K562 (cell line): ENCODE data around the gene MEA1. TPM values are rescaled to one million over a fixed set of nuclear protein-coding genes. Genes with fewer than 3 reads are reported as not detected.

Experiments
- ATF3 ChIP-seq, 2 experiments: fragments of 450-650 bp in 1 of 2; sonication (generic) in 1 of 2; formaldehyde crosslinking in 1 of 2; IDR thresholded peaks in 1 of 2; conservative IDR thresholded peaks in 1 of 2; 2 replicates each; pipeline versions ENCODE4 v1.6.1 to v1.8.1; 2016 to 2023; ENCODE audit warnings: mild to moderate bottlenecking in 2 of 2, moderate library complexity in 2 of 2, inconsistent platforms in 1 of 2, missing genetic modification reagents in 1 of 2
- BHLHE40 ChIP-seq: IDR thresholded peaks from 2 replicates; pipeline ENCODE4 v1.6.1; 2011; ENCODE audit warnings: low read length, improper control_type of control experiment
- BRD9 ChIP-seq: fragments of 450-650 bp; IDR thresholded peaks from 2 replicates; pipeline ENCODE4 v1.6.1; 2018; ENCODE audit warnings: low read depth; ENCODE audit not compliant: partially characterized antibody
- CREB3 ChIP-seq: fragments of 450-650 bp; conservative IDR thresholded peaks from 2 replicates; pipeline ENCODE4 v1.6.1; 2016; ENCODE audit warnings: missing genetic modification characterization, low read depth, mild to moderate bottlenecking, missing compliant biosample characterization, moderate library complexity
- HDAC8 ChIP-seq: fragments of 450-650 bp; IDR thresholded peaks from 2 replicates; pipeline ENCODE4 v1.6.1; 2016; ENCODE audit warnings: mild to moderate bottlenecking, missing genetic modification characterization, moderate library complexity, missing compliant biosample characterization
- HES1 ChIP-seq: fragments of 450-650 bp; IDR thresholded peaks from 2 replicates; pipeline ENCODE4 v1.6.1; 2016; ENCODE audit warnings: low read depth, mild to moderate bottlenecking, moderate library complexity
- HEY1 ChIP-seq: fragments of 250-450 bp; sonication (Bioruptor Pico); IDR thresholded peaks from 2 replicates; pipeline ENCODE4 v1.5.0; 2020; ENCODE audit warnings: mild to moderate bottlenecking, moderate library complexity, borderline replicate concordance
- NFXL1 ChIP-seq: fragments of 450-650 bp; formaldehyde crosslinking; IDR thresholded peaks from 2 replicates; pipeline ENCODE4 v1.4.0; 2021; ENCODE audit warnings: mild to moderate bottlenecking
- SIX5 ChIP-seq, 2 experiments: IDR thresholded peaks; 2 replicates each; pipeline ENCODE4 v1.6.1; 2011; ENCODE audit warnings: low read length in 2 of 2, borderline replicate concordance in 1 of 2, low read depth in 1 of 2, mild to moderate bottlenecking in 1 of 2, moderate library complexity in 1 of 2; ENCODE audit not compliant: insufficient read depth in 1 of 2
- SP1 ChIP-seq: sonication (generic); formaldehyde crosslinking; IDR thresholded peaks from 2 replicates; pipeline ENCODE4 v1.8.1; 2022; ENCODE audit warnings: mild to moderate bottlenecking, missing genetic modification reagents
- SRSF3 ChIP-seq: fragments of 200-400 bp; formaldehyde crosslinking; IDR thresholded peaks from 2 replicates; pipeline ENCODE4 v1.6.1; 2016; ENCODE audit warnings: mild to moderate bottlenecking, low read length, moderate library complexity; ENCODE audit not compliant: insufficient read depth
- SUPT5H ChIP-seq: fragments of 450-650 bp; IDR thresholded peaks from 2 replicates; pipeline ENCODE4 v1.6.1; 2016
- YY1 ChIP-seq, 3 experiments: IDR thresholded peaks; 2 replicates each; pipeline ENCODE4 v1.6.1; 2011; ENCODE audit warnings: low read length in 2 of 3, mild to moderate bottlenecking in 2 of 3, moderate library complexity in 2 of 3, borderline replicate concordance in 1 of 3, control low read depth in 1 of 3, low read depth in 1 of 3; ENCODE audit not compliant: insufficient read depth in 3 of 3, insufficient replicate concordance in 2 of 3, control insufficient read depth in 1 of 3, insufficient read length in 1 of 3; ENCODE audit errors: extremely low read depth in 1 of 3
- ZMIZ1 ChIP-seq, 2 experiments: fragments of 150-350 bp in 1 of 2; IDR thresholded peaks; 2 replicates each; pipeline ENCODE4 v1.6.1; 2012 to 2016; ENCODE audit warnings: low read depth in 2 of 2, low read length in 2 of 2, mild to moderate bottlenecking in 1 of 2, moderate library complexity in 1 of 2
- ZNF24 ChIP-seq: fragments of 450-650 bp; IDR thresholded peaks from 2 replicates; pipeline ENCODE4 v1.6.1; 2016
- ZNF316 ChIP-seq: fragments of 450-650 bp; IDR thresholded peaks from 2 replicates; pipeline ENCODE4 v1.6.1; 2016
- polyA plus RNA-seq, 8 experiments: library from polyadenylated mRNA; depleted of rRNA in 4 of 8; stranded (reverse) in 5 of 8; unstranded in 3 of 8; fragments of >200 nt; fragmentation: Nextera tagmentation in 2 of 8; fragmentation: Illumina TruSeq in 1 of 8; extraction: Ambion mirVana in 2 of 8; extraction: Trizol in 1 of 8; gene quantifications; 2 replicates each; pipeline versions ENCODE4 v1.2.1 to v1.2.3, GENCODE V29; 2011 to 2014; ENCODE audit warnings: inconsistent platforms in 1 of 8, missing spikeins in 1 of 8
- total RNA-seq, 7 experiments: library from RNA; depleted of rRNA in 6 of 7; stranded (reverse); fragments of >200 nt in 6 of 7; fragmentation: Illumina TruSeq in 2 of 7; extraction: Trizol in 2 of 7; gene quantifications; 2 replicates each; pipeline versions ENCODE4 v1.2.1 to v1.2.3, GENCODE V29; 2011 to 2021; ENCODE audit warnings: low replicate concordance in 1 of 7
- TF ChIP-seq, protein P1 (sequence below): fragments of 250-450 bp; sonication (Bioruptor Pico); IDR thresholded peaks from 2 replicates; pipeline ENCODE4 v1.8.0; 2022; ENCODE audit warnings: moderate library complexity, mild to moderate bottlenecking, inconsistent platforms
- TF ChIP-seq, protein P2 (sequence below): IDR thresholded peaks from 2 replicates; pipeline ENCODE4 v1.6.1; 2014; ENCODE audit warnings: antibody characterized with exemption

The MEA1 gene
- total and polyA plus RNA-seq, 9 of the 15 experiments (the other 6 are each of a cell fraction or from before 2014, with no cell fraction given): 86.8 to 210 (median 152) TPM

GRCh38 chr6:43060034-43060754 is 46.4 kb upstream of the MEA1 start (continued):
- TF ChIP-seq SUPT5H (peak; percentile 8; the same call in 1 of the 2 replicates), SIX5 (IDR thresholded peaks at IDR 0.05; ENCODE audit: borderline replicate concordance in 1 of 2, insufficient read depth in 1 of 2, low read depth in 1 of 2, low read length in 2 of 2) (no peak), ZNF24 (no peak), HES1 (no peak), SRSF3 (no peak), ZMIZ1 (IDR thresholded peaks at IDR 0.05; ENCODE audit: low read depth in 2 of 2, low read length in 2 of 2) (no peak), YY1 (IDR thresholded peaks at IDR 0.05; ENCODE audit: borderline replicate concordance in 1 of 3, control insufficient read depth in 1 of 3, extremely low read depth in 1 of 3, insufficient read depth in 3 of 3, insufficient read length in 1 of 3, insufficient replicate concordance in 2 of 3, low read depth in 1 of 3, low read length in 2 of 3) (no peak), NFXL1 (CRISPR knock-in tag) (no peak), CREB3 (tag) (no peak), BHLHE40 (no peak; the same call in 1 of the 2 replicates), ATF3 (IDR thresholded peaks at IDR 0.05) (no peak), ATF3 (CRISPR knock-in tag; conservative IDR thresholded peaks at IDR 0.05) (no peak), SP1 (CRISPR knock-in tag) (no peak), HDAC8 (tag) (no peak), BRD9 (peak; percentile 75), HEY1 (CRISPR knock-in tag) (no peak), ZNF316 (no peak)
- TF ChIP-seq, protein P1, sequence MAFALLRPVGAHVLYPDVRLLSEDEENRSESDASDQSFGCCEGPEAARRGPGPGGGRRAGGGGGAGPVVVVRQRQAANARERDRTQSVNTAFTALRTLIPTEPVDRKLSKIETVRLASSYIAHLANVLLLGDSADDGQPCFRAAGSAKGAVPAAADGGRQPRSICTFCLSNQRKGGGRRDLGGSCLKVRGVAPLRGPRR (CRISPR knock-in tag): no peak
- TF ChIP-seq, protein P2, sequence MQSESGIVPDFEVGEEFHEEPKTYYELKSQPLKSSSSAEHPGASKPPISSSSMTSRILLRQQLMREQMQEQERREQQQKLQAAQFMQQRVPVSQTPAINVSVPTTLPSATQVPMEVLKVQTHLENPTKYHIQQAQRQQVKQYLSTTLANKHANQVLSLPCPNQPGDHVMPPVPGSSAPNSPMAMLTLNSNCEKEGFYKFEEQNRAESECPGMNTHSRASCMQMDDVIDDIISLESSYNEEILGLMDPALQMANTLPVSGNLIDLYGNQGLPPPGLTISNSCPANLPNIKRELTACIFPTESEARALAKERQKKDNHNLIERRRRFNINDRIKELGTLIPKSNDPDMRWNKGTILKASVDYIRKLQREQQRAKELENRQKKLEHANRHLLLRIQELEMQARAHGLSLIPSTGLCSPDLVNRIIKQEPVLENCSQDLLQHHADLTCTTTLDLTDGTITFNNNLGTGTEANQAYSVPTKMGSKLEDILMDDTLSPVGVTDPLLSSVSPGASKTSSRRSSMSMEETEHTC: no peak
